RWPE2 (cell line): ENCODE data around the gene HSPA1L.
"Not testable (repeated sequence)": the region's sequence is repeated elsewhere in the genome, so short reads cannot be mapped to it uniquely, and the experiment has no call there.

Experiments
- ATAC-seq: fragments of 200-7000 bp; cut with Tn5 transposase; 3 replicates; pipeline ENCODE4 v1.9.1; 2021; ENCODE audit warnings: low read depth
- DNase-seq: peaks from one replicate; pipeline ENCODE4 v3.0.0-alpha.2; 2020; ENCODE audit warnings: low spot score
- H3K27ac ChIP-seq: fragments of 450-650 bp; 2 replicates; pipeline ENCODE4 v1.5.1; 2017; ENCODE audit warnings: mild to moderate bottlenecking; ENCODE audit not compliant: poor library complexity, severe bottlenecking
- H3K27me3 ChIP-seq: fragments of 250-450 bp; sonication (Bioruptor Pico); 2 replicates; pipeline ENCODE4 v1.5.1; 2021; ENCODE audit warnings: mild to moderate bottlenecking, moderate library complexity; ENCODE audit not compliant: insufficient read depth, poor library complexity, severe bottlenecking
- H3K36me3 ChIP-seq: fragments of 250-450 bp; sonication (Bioruptor Pico); 2 replicates; pipeline ENCODE4 v1.5.1; 2020; ENCODE audit warnings: low read depth, mild to moderate bottlenecking, moderate library complexity
- H3K4me1 ChIP-seq: fragments of 250-450 bp; sonication (Bioruptor Pico); 2 replicates; pipeline ENCODE4 v1.5.1; 2021; ENCODE audit warnings: mild to moderate bottlenecking, moderate library complexity; ENCODE audit not compliant: insufficient read depth, poor library complexity, severe bottlenecking
- H3K4me3 ChIP-seq: fragments of 250-450 bp; sonication (Bioruptor Pico); 2 replicates; pipeline ENCODE4 v1.5.1; 2021; ENCODE audit warnings: mild to moderate bottlenecking, moderate library complexity; ENCODE audit not compliant: severe bottlenecking
- H3K9me3 ChIP-seq: fragments of 250-450 bp; sonication (Bioruptor Pico); 2 replicates; pipeline ENCODE4 v1.5.1; 2021; ENCODE audit warnings: mild to moderate bottlenecking, moderate library complexity; ENCODE audit not compliant: severe bottlenecking
- CTCF ChIP-seq: fragments of 450-650 bp; IDR thresholded peaks from one replicate; pipeline ENCODE4 v1.5.1; 2017; ENCODE audit warnings: mild to moderate bottlenecking, moderate library complexity; ENCODE audit not compliant: poor library complexity, severe bottlenecking

Gene HSPA1L

GRCh38 chr6:31861919-31862343 lies 46.8 kb upstream of the HSPA1L start:
- 0 out of 2 replicates have a peak, but pooled peaks cover 13% of the 10 kb centered on the region for H3K36me3 ChIP-seq
- peak overlapping the region; percentile 66 for H3K4me3 ChIP-seq
- H3K9me3 ChIP-seq = no peaks in the 10 kb centered on the region
- H3K27me3 ChIP-seq = no peaks in the 10 kb centered on the region
- no peak for DNase-seq
- no peak overlapping the region for H3K27ac ChIP-seq
- TF ChIP-seq CTCF = no peak
- ATAC-seq = no peak
- H3K4me1 ChIP-seq = no peaks in the 10 kb centered on the region

GRCh38 chr6:31861150-31861549 lies 46.1 kb upstream of the HSPA1L start:
- no peak overlapping the region for H3K4me3 ChIP-seq
- DNase-seq = no peak
- ATAC-seq = no peak
- TF ChIP-seq CTCF = no peak
- H3K27ac ChIP-seq = no peak overlapping the region
- 0 out of 2 replicates have a peak, but pooled peaks cover 13% of the 10 kb centered on the region for H3K36me3 ChIP-seq
- H3K27me3 ChIP-seq = no peaks in the 10 kb centered on the region
- no peaks in the 10 kb centered on the region for H3K4me1 ChIP-seq
- H3K9me3 ChIP-seq = no peaks in the 10 kb centered on the region

DNA sequence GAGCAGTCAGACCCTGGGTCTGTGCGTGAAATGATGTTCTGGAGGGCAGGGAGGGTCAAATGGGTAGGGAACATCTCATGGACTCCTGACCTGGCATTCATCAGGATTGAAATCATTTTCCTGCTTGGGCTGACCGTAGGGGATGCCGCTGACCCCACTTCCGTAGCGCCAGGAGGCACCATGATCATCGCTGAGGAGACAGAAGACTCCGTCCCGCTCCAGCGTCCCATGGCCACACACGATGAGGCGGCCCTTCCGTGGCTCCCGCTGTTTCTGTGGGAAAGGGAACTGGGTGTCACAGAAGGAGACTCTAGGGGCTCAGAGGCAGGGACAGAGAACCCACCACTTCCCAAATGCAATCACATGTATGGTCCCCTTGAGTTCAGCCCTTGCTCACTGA lies 45.3 kb upstream of the HSPA1L start:
- Histone ChIP-seq H3K9me3 (no peaks in the 10 kb centered on the region), H3K27me3 (no peaks in the 10 kb centered on the region), H3K27ac (no peak overlapping the region), H3K36me3 (0 out of 2 replicates have a peak, but pooled peaks cover 13% of the 10 kb centered on the region), H3K4me1 (no peaks in the 10 kb centered on the region), H3K4me3 (no peak overlapping the region)
- ATAC-seq (no peak), DNase-seq (no peak)
- TF ChIP-seq CTCF = no peak

DNA sequence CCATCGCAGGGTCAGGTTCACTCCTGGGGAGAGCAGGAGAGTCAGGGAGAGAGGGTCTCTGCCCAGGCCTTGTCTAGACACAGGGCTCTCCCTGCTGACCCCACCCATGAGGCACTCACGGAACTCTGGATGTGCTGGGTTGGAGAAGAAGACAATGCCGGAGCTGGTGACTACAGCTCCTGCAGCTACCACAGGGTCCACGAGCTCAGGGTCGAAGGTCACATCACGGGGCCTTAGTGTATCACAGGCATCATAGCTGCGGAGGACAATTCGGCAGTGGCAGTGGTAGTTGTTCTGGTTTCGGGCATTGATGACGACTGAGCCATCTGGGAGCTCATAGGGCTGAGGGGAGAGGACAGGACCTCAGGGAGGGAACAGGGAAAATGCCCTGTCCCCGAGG lies 44.8 kb upstream of the HSPA1L start:
- no peak for TF ChIP-seq CTCF
- Histone ChIP-seq H3K36me3 (0 out of 2 replicates have a peak, but pooled peaks cover 13% of the 10 kb centered on the region), H3K9me3 (no peaks in the 10 kb centered on the region), H3K4me1 (no peaks in the 10 kb centered on the region), H3K4me3 (no peak overlapping the region), H3K27ac (no peak overlapping the region), H3K27me3 (no peaks in the 10 kb centered on the region)
- ATAC-seq (no peak), DNase-seq (no peak)

DNA sequence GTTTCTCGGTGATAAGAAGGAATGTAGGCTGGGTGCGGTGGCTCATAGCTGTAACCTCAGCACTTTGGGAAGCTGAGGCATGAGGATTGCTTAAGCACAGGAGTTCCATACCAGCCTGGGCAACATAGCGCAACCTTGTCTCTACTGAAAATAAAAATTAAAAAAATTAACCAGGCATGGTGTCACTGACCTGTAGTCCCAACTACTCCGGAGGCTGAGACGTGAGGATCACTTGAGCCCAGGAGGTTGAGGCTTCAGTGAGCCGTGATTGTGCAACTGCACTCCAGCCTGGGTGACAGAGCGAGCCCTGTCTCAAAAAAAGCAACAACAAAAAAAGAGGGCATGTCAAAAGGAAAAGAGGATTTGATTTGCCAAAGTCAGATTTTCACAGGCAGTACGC lies 43.6 kb upstream of the HSPA1L start:
- TF ChIP-seq CTCF = no peak
- Histone ChIP-seq H3K4me3 (no peak overlapping the region), H3K9me3 (no peaks in the 10 kb centered on the region), H3K36me3 (0 out of 2 replicates have a peak, but pooled peaks cover 13% of the 10 kb centered on the region), H3K4me1 (no peaks in the 10 kb centered on the region), H3K27ac (no peak overlapping the region), H3K27me3 (no peaks in the 10 kb centered on the region)
- ATAC-seq = no peak
- DNase-seq = no peak

- H3K9me3 ChIP-seq, H3K27me3 ChIP-seq, H3K4me3 ChIP-seq, H3K27ac ChIP-seq, DNase-seq, ATAC-seq, H3K4me1 ChIP-seq: not testable (repeated sequence)
- H3K36me3 ChIP-seq = 0 out of 2 replicates have a peak, but pooled peaks cover 13% of the 10 kb centered on the region
Measured at GRCh38 chr6:31857774-31858173, 42.7 kb upstream of the HSPA1L start.

- not testable (repeated sequence) for H3K4me1 ChIP-seq, H3K27ac ChIP-seq, H3K36me3 ChIP-seq, H3K9me3 ChIP-seq, DNase-seq, H3K27me3 ChIP-seq, ATAC-seq, H3K4me3 ChIP-seq
Measured at GRCh38 chr6:31851980-31852718, 37.1 kb upstream of the HSPA1L start.
